K562 (cell line): Measurements from ENCODE around the gene LMNA. TPM values are rescaled to one million over a fixed set of nuclear protein-coding genes. Genes with fewer than 3 reads are reported as not detected.
A peak's percentile ranks its signal among the peaks of the same experiment; 100 is the strongest.

Experiments used
- CBX3 ChIP-seq, 2 experiments: IDR thresholded peaks; 1 replicate in 1 of 2; 2 replicates in 1 of 2; pipeline ENCODE4 v1.6.1; 2012; ENCODE audit warnings: inconsistent platforms in 2 of 2, low read length in 2 of 2, borderline replicate concordance in 1 of 2, control low read depth in 1 of 2
- CHD7 ChIP-seq: fragments of 200-600 bp; sonication (generic); IDR thresholded peaks from one replicate; pipeline ENCODE4 v1.6.1; 2012; ENCODE audit warnings: mild to moderate bottlenecking, low read depth, low read length, inconsistent platforms
- ETV6 ChIP-seq, 3 experiments: fragments of 150-350 bp in 1 of 3; sonication (generic) in 1 of 3; formaldehyde crosslinking in 1 of 3; IDR thresholded peaks; 2 replicates each; pipeline versions ENCODE4 v1.6.1 to v1.8.0; 2014 to 2022; ENCODE audit warnings: borderline replicate concordance in 2 of 3, low read depth in 2 of 3, antibody characterized with exemption in 1 of 3, low read length in 1 of 3, mild to moderate bottlenecking in 1 of 3, missing genetic modification reagents in 1 of 3
- FOXP1 ChIP-seq: sonication (generic); formaldehyde crosslinking; IDR thresholded peaks from 2 replicates; pipeline ENCODE4 v1.8.0; 2022; ENCODE audit warnings: mild to moderate bottlenecking, missing genetic modification reagents
- HMG20A ChIP-seq: fragments of 450-650 bp; formaldehyde crosslinking; conservative IDR thresholded peaks from 2 replicates; pipeline ENCODE4 v1.4.0; 2020; ENCODE audit warnings: mild to moderate bottlenecking, mixed read lengths
- L3MBTL2 ChIP-seq: fragments of 450-650 bp; IDR thresholded peaks from 2 replicates; pipeline ENCODE4 v1.6.1; 2016; ENCODE audit warnings: mild to moderate bottlenecking, moderate library complexity
- MYNN ChIP-seq, 2 experiments: sonication (generic); formaldehyde crosslinking in 1 of 2; IDR thresholded peaks; 2 replicates each; pipeline versions ENCODE4 v1.5.0 to v1.6.1; 2016 to 2020; ENCODE audit warnings: antibody characterized with exemption in 1 of 2, missing genetic modification reagents in 1 of 2
- PTRF ChIP-seq: fragments of 450-650 bp; IDR thresholded peaks from 2 replicates; pipeline ENCODE4 v1.6.1; 2016; ENCODE audit warnings: mild to moderate bottlenecking, missing genetic modification characterization, missing compliant biosample characterization
- RNF2 ChIP-seq: sonication (generic); IDR thresholded peaks from 2 replicates; pipeline ENCODE4 v1.6.1; 2016
- RUNX1 ChIP-seq: sonication (generic); IDR thresholded peaks from 2 replicates; pipeline ENCODE4 v1.6.1; 2016; ENCODE audit warnings: antibody characterized with exemption, low read depth
- ZNF140 ChIP-seq: fragments of 250-450 bp; sonication (Bioruptor Pico); IDR thresholded peaks from 2 replicates; pipeline ENCODE4 v1.8.0; 2021; ENCODE audit warnings: moderate library complexity, mild to moderate bottlenecking, inconsistent platforms
- ZNF239 ChIP-seq: fragments of 250-450 bp; sonication (Bioruptor Pico); IDR thresholded peaks from 2 replicates; pipeline ENCODE4 v1.4.0; 2020; ENCODE audit warnings: mild to moderate bottlenecking
- ZNF764 ChIP-seq: fragments of 250-450 bp; sonication (Bioruptor Pico); IDR thresholded peaks from 2 replicates; pipeline ENCODE4 v1.4.0; 2020; ENCODE audit warnings: low read depth, mild to moderate bottlenecking, moderate library complexity
- polyA plus RNA-seq, 8 experiments: library from polyadenylated mRNA; depleted of rRNA in 4 of 8; stranded (reverse) in 5 of 8; unstranded in 3 of 8; fragments of >200 nt; fragmentation: Nextera tagmentation in 2 of 8; fragmentation: Illumina TruSeq in 1 of 8; extraction: Ambion mirVana in 2 of 8; extraction: Trizol in 1 of 8; gene quantifications; 2 replicates each; pipeline versions ENCODE4 v1.2.1 to v1.2.3, GENCODE V29; 2011 to 2014; ENCODE audit warnings: inconsistent platforms in 1 of 8, missing spikeins in 1 of 8
- total RNA-seq, 7 experiments: library from RNA; depleted of rRNA in 6 of 7; stranded (reverse); fragments of >200 nt in 6 of 7; fragmentation: Illumina TruSeq in 2 of 7; extraction: Trizol in 2 of 7; gene quantifications; 2 replicates each; pipeline versions ENCODE4 v1.2.1 to v1.2.3, GENCODE V29; 2011 to 2021; ENCODE audit warnings: low replicate concordance in 1 of 7
- TF ChIP-seq, protein P1 (sequence below): fragments of 450-650 bp; formaldehyde crosslinking; IDR thresholded peaks from 2 replicates; pipeline ENCODE4 v1.4.0; 2022; ENCODE audit warnings: mild to moderate bottlenecking, moderate library complexity

LMNA gene
- total and polyA plus RNA-seq, 9 of the 15 experiments (the other 6 are each of a cell fraction or from before 2014, with no cell fraction given) = 1.00 to 347 (median 88.2) TPM

DNA sequence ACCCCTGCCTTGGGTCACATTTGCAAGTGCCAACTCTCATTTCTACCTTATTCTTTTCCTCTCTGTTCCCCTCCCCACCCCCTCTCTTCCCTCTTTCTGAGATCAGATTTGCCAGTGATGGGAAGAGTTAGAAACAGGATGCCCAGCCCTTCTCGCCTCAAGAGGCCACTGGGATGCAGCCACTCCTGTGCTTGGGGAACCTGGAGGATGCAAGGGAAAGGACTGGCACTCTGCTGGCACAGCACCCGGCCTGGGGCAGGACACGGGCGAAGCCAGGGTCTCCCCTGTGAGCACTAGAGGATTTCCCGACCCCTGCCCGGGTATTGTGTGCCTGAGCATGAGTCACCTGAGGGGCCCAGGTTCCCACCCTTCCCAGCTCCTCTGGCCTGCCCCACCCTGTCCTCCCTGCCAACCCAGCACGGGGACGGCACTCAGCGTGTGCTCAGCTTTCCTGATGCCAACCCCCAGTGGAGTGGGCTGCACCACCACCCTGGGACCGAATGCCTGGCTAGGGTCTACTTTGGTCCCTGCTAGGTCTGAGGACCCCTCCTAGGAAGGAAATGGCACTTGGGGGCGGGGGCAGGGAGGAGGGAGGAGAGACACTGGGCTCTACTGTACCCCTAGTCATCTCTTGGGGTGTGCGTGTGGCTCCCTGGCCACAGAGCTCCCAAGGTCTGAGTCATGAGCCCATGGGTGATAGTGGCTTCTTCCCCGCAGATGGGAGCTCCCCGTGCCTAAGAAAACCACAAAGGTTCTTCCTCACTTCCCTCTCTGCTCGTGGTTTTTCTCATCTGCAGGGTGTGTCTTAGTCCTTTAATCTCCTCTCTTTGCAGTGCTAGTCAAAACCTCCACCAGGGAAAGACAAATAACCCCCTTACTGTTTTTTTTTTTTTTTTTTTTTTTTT, 12.4 kb downstream of the LMNA start (continued):
- TF ChIP-seq CHD7 (no peak), ZNF764 (no peak), FOXP1 (CRISPR knock-in tag) (no peak), HMG20A (CRISPR knock-in tag) (no peak), ZNF239 (CRISPR knock-in tag) (no peak), MYNN (IDR thresholded peaks at IDR 0.05) (peak; percentile 89), MYNN (CRISPR knock-in tag; IDR thresholded peaks at IDR 0.05) (no peak), RUNX1 (no peak), PTRF (no peak), ETV6 (IDR thresholded peaks at IDR 0.05; ENCODE audit: borderline replicate concordance in 1 of 2, low read depth in 2 of 2, low read length in 1 of 2) (peak in 1 of 2 experiments; percentile 42; a peak in 1 of 4 replicates), ETV6 (CRISPR knock-in tag; IDR thresholded peaks at IDR 0.05; ENCODE audit: borderline replicate concordance) (no peak), ZNF140 (no peak), CBX3 (IDR thresholded peaks at IDR 0.05; ENCODE audit: borderline replicate concordance in 1 of 2, low read length in 2 of 2) (peak in 1 of 2 experiments; percentile 20; a peak in 1 of 3 replicates), RNF2 (0 out of 2 replicates have a peak, but pooled peaks have one; percentile 17), L3MBTL2 (no peak)
- TF ChIP-seq, protein P1, sequence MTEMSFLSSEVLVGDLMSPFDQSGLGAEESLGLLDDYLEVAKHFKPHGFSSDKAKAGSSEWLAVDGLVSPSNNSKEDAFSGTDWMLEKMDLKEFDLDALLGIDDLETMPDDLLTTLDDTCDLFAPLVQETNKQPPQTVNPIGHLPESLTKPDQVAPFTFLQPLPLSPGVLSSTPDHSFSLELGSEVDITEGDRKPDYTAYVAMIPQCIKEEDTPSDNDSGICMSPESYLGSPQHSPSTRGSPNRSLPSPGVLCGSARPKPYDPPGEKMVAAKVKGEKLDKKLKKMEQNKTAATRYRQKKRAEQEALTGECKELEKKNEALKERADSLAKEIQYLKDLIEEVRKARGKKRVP (CRISPR knock-in tag) = no peak
